Astrocyte (in vitro differentiated cells and primary cell): ENCODE data around the gene ZNF516. TPM values are rescaled to one million over a fixed set of nuclear protein-coding genes. Genes with fewer than 3 reads are reported as not detected.

Source experiments
- DNase-seq: peaks from one replicate; pipeline ENCODE4 v3.0.0-alpha.2; 2010; ENCODE audit warnings: low read depth
- FAIRE-seq: peaks from 2 replicates; lab custom pipeline; 2011; peaks lifted over from hg19 to GRCh38; lab: Jason Lieb, UNC
- H2AFZ ChIP-seq: 2 replicates; pipeline ENCODE4 v1.6.0; 2012; ENCODE audit warnings: low read depth, low read length, inconsistent platforms
- H3K27ac ChIP-seq: 2 replicates; pipeline ENCODE4 v1.5.1; 2011; ENCODE audit warnings: low read depth, low read length, inconsistent platforms
- H3K27me3 ChIP-seq: 2 replicates; pipeline ENCODE4 v1.6.0; 2011; ENCODE audit warnings: low read length, inconsistent platforms; ENCODE audit not compliant: insufficient read depth
- H3K36me3 ChIP-seq: 2 replicates; pipeline ENCODE4 v1.5.1; 2011; ENCODE audit warnings: low read length, inconsistent platforms; ENCODE audit not compliant: insufficient read depth
- H3K4me1 ChIP-seq: 2 replicates; pipeline ENCODE4 v1.5.1; 2011; ENCODE audit warnings: low read length, inconsistent platforms; ENCODE audit not compliant: insufficient read depth
- H3K4me2 ChIP-seq: 2 replicates; pipeline ENCODE4 v1.6.0; 2012; ENCODE audit warnings: low read length, inconsistent platforms
- H3K4me3 ChIP-seq: 2 replicates; pipeline ENCODE4 v1.5.1; 2011; ENCODE audit warnings: low read depth, mild to moderate bottlenecking, low read length, inconsistent platforms; ENCODE audit not compliant: insufficient read depth
- H3K79me2 ChIP-seq: 2 replicates; pipeline ENCODE4 v1.6.0; 2012; ENCODE audit warnings: mild to moderate bottlenecking, low read length, inconsistent platforms; ENCODE audit not compliant: insufficient read depth
- H3K9ac ChIP-seq: 2 replicates; pipeline ENCODE4 v1.6.0; 2012; ENCODE audit warnings: mild to moderate bottlenecking, low read length, inconsistent platforms
- H3K9me3 ChIP-seq: 2 replicates; pipeline ENCODE4 v1.5.1; 2012; ENCODE audit warnings: low read depth, mild to moderate bottlenecking, low read length, inconsistent platforms; ENCODE audit not compliant: insufficient read depth
- H4K20me1 ChIP-seq: 2 replicates; pipeline ENCODE4 v1.6.0; 2012; ENCODE audit warnings: low read length, inconsistent platforms; ENCODE audit not compliant: insufficient read depth
- H3K27ac Mint-ChIP-seq: one replicate; pipeline ENCODE4 v1.8.0; 2021; ENCODE audit warnings: mild to moderate bottlenecking, mixed read lengths; ENCODE audit not compliant: unreplicated experiment
- H3K27me3 Mint-ChIP-seq: one replicate; pipeline ENCODE4 v1.8.0; 2021; ENCODE audit warnings: low read depth, mixed read lengths; ENCODE audit not compliant: unreplicated experiment
- H3K36me3 Mint-ChIP-seq: one replicate; pipeline ENCODE4 v1.8.0; 2021; ENCODE audit warnings: low read depth, mixed read lengths; ENCODE audit not compliant: unreplicated experiment
- H3K4me1 Mint-ChIP-seq: one replicate; pipeline ENCODE4 v1.8.0; 2021; ENCODE audit warnings: low read depth, mixed read lengths; ENCODE audit not compliant: unreplicated experiment
- H3K4me3 Mint-ChIP-seq: one replicate; pipeline ENCODE4 v1.8.0; 2021; ENCODE audit warnings: mild to moderate bottlenecking, moderate library complexity, mixed read lengths; ENCODE audit not compliant: unreplicated experiment
- H3K9me3 Mint-ChIP-seq: one replicate; pipeline ENCODE4 v1.8.0; 2021; ENCODE audit warnings: mild to moderate bottlenecking, mixed read lengths; ENCODE audit not compliant: unreplicated experiment
- CTCF ChIP-seq: IDR thresholded peaks from 2 replicates; pipeline ENCODE4 v1.5.1; 2011; ENCODE audit warnings: low read depth, mild to moderate bottlenecking, inconsistent platforms, low read length, moderate library complexity; ENCODE audit not compliant: insufficient read depth
- EZH2 ChIP-seq: IDR thresholded peaks from 2 replicates; pipeline ENCODE4 v1.6.1; 2012; ENCODE audit warnings: mild to moderate bottlenecking, low read length, inconsistent platforms; ENCODE audit not compliant: insufficient read depth
- total RNA-seq: library from RNA; stranded (reverse); gene quantifications from 2 replicates; pipeline ENCODE4 v1.2.1, GENCODE V29; 2021

ZNF516 gene
- total RNA-seq, 1 donor from 2014 or later = 59.8 TPM

DNA sequence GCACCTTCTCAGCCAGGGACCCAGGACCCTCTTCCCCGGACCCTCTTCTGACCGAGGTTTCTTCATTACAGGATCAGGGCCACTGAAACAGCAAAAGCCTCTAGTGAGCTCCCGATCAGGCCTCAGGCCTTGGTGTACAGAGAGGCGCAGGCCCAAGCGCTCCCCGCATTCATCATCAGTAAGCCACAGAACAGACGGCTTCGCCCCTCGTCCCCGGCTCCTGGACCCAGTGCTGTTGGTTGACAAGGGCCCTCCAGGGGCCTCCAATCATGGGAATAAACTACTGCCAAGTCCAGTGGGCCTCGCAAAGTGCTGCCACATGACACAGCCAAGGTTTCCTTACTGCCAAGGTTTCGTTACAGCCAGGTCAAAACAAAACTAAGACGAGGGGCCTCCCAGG, 111.4 kb downstream of the ZNF516 start:
- no peak for FAIRE-seq
- no peak for TF ChIP-seq EZH2
- no peak for TF ChIP-seq CTCF
- H4K20me1 ChIP-seq = peaks cover 76% of the 10 kb centered on the region

DNA sequence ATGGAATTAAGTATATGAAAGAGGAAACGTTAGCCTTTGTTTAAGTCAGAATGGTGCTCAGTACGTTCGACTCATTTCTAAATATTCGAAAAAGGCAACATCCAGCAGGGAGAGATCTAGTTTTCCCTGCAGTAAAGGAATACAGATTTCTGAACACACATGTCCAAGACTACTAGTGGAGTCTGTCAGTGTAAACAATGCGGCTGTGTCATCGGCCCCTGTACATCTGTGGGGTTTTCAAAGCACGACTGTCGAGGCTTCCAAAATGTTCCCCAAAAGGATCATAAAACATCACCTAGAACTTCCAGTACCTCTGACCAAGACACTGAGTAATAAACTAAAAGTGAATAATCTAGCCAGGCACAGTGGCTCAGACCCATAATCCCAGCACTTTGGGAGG, 112.8 kb downstream of the ZNF516 start:
- Mint-ChIP-seq H3K36me3 (peaks cover 3% of the 10 kb centered on the region), H3K4me3 (no peak overlapping the region), H3K9me3 (no peaks in the 10 kb centered on the region), H3K27me3 (no peaks in the 10 kb centered on the region), H3K27ac (no peak overlapping the region), H3K4me1 (peaks cover 6% of the 10 kb centered on the region)
- Histone ChIP-seq H3K4me3 (no peak overlapping the region), H2AFZ (no peak overlapping the region), H3K4me2 (no peak overlapping the region), H3K9ac (no peak overlapping the region), H3K4me1 (no peaks in the 10 kb centered on the region), H3K27ac (no peak overlapping the region), H3K79me2 (peaks cover 36% of the 10 kb centered on the region), H4K20me1 (peaks cover 69% of the 10 kb centered on the region), H3K36me3 (peaks cover 5% of the 10 kb centered on the region), H3K27me3 (no peaks in the 10 kb centered on the region), H3K9me3 (no peaks in the 10 kb centered on the region)
- FAIRE-seq = no peak
- TF ChIP-seq CTCF (no peak), EZH2 (no peak)
- no peak for DNase-seq

More for the DNA sequence above, 111.4 kb downstream of the ZNF516 start:
- Mint-ChIP-seq H3K4me1 (peaks cover 9% of the 10 kb centered on the region), H3K4me3 (no peak overlapping the region), H3K27me3 (no peaks in the 10 kb centered on the region), H3K9me3 (no peaks in the 10 kb centered on the region), H3K36me3 (peaks cover 16% of the 10 kb centered on the region), H3K27ac (no peak overlapping the region)
- Histone ChIP-seq H3K9ac (no peak overlapping the region), H2AFZ (no peak overlapping the region), H3K27ac (no peak overlapping the region), H3K4me3 (no peak overlapping the region), H3K79me2 (peaks cover 48% of the 10 kb centered on the region), H3K4me2 (no peak overlapping the region), H3K9me3 (no peaks in the 10 kb centered on the region), H3K4me1 (no peaks in the 10 kb centered on the region), H3K36me3 (peaks cover 5% of the 10 kb centered on the region), H3K27me3 (no peaks in the 10 kb centered on the region)
- no peak for DNase-seq

GRCh38 chr18:76380791-76381405, 114.1 kb downstream of the ZNF516 start:
- Histone ChIP-seq H3K79me2 (peaks cover 34% of the 10 kb centered on the region), H3K4me1 (no peaks in the 10 kb centered on the region), H3K9ac (no peak overlapping the region), H3K4me2 (no peak overlapping the region), H2AFZ (no peak overlapping the region), H4K20me1 (peaks cover 67% of the 10 kb centered on the region), H3K36me3 (peaks cover 5% of the 10 kb centered on the region), H3K4me3 (no peak overlapping the region), H3K27me3 (no peaks in the 10 kb centered on the region), H3K9me3 (no peaks in the 10 kb centered on the region), H3K27ac (no peak overlapping the region)
- Mint-ChIP-seq H3K36me3 (peaks cover 3% of the 10 kb centered on the region), H3K4me3 (no peak overlapping the region), H3K27ac (peak overlapping the region; percentile 8), H3K27me3 (no peaks in the 10 kb centered on the region), H3K4me1 (peaks cover 3% of the 10 kb centered on the region), H3K9me3 (no peaks in the 10 kb centered on the region)
- TF ChIP-seq EZH2 (no peak), CTCF (peak; percentile 10)
- FAIRE-seq = no peak
- no peak for DNase-seq
